Measurements from ENCODE around the gene GLCE. TPM values are rescaled to one million over a fixed set of nuclear protein-coding genes. Genes with fewer than 3 reads are reported as not detected.

The GLCE gene
- total and polyA plus RNA-seq, 10 donors = 2.8 to 13.3 (median 8.9) TPM

DNA sequence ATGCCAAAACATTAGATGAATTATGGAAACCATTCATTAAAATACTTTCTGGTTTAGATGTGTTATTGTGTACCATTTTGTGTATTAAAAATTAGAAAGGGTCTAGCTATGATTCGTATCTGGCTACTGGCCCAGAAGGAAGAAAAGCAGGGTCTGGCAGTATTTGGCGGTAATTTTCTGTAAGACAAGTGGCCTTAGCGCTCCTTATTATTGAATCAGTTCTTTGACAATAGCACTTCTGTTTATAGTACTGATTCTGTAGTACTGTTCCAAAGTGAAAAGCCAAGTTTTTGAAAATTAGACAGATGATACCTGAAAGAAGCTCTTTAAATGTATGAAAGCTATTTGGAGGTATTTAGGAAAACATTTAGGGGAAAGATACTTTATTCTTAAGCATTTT lies 10.2 kb downstream of the GLCE start:
- Histone ChIP-seq H3K4me1 (peaks cover 0 to 6% (median 0%) of the 10 kb centered on the region in 6 donors), H3K27ac (no peak overlapping the region), H3K4me3 (no peak overlapping the region), H3K27me3 (replicated peaks in 1 of 7) (no peaks in the 10 kb centered on the region), H3K36me3 (no peaks in the 10 kb centered on the region), H3K9me3 (no peaks in the 10 kb centered on the region)
- no peak for DNase-seq
- intact Hi-C loops (cut with DNase I; ENCODE audit: low total_unique reads) = no loop called here
- TF ChIP-seq POLR2A (IDR thresholded peaks at IDR 0.05) (no peak), POLR2AphosphoS5 (IDR thresholded peaks at IDR 0.05) (no peak)
- TF ChIP-seq, protein P1, sequence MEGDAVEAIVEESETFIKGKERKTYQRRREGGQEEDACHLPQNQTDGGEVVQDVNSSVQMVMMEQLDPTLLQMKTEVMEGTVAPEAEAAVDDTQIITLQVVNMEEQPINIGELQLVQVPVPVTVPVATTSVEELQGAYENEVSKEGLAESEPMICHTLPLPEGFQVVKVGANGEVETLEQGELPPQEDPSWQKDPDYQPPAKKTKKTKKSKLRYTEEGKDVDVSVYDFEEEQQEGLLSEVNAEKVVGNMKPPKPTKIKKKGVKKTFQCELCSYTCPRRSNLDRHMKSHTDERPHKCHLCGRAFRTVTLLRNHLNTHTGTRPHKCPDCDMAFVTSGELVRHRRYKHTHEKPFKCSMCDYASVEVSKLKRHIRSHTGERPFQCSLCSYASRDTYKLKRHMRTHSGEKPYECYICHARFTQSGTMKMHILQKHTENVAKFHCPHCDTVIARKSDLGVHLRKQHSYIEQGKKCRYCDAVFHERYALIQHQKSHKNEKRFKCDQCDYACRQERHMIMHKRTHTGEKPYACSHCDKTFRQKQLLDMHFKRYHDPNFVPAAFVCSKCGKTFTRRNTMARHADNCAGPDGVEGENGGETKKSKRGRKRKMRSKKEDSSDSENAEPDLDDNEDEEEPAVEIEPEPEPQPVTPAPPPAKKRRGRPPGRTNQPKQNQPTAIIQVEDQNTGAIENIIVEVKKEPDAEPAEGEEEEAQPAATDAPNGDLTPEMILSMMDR (IDR thresholded peaks at IDR 0.05 in 8 of 11, conservative IDR thresholded peaks at IDR 0.05 in 3 of 11) = no peak
- WGBS, 5 donors = 82 to 96% (median 94%) methylated on average over 3 of the region's 3 CpGs

DNA sequence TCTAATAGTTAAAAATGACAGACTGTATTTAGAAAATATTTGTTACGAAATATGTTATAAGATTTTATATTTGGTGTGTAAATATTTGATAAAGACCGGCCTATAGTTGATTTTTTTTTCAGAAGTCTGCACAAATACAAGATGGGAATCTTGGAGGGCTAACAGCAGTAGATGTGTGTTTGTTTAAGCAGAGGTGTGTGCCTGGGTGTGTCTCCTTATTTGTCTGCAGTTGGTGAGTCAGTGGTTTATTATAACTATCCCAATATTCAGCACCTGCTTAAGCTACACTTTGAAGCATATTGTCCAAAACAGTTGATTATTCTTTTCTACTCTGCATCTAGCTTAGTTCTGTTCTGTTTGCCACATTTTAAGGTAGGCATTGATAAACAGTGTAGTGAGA lies 12.4 kb downstream of the GLCE start:
- 93 to 100% (median 95%) methylated on average over 2 of the region's 2 CpGs for WGBS, 5 donors
- Histone ChIP-seq H3K27me3 (replicated peaks in 1 of 7) (no peaks in the 10 kb centered on the region), H3K27ac (no peak overlapping the region), H3K9me3 (no peaks in the 10 kb centered on the region), H3K4me1 (peaks cover 0 to 5% (median 0%) of the 10 kb centered on the region in 6 donors), H3K36me3 (no peaks in the 10 kb centered on the region), H3K4me3 (no peak overlapping the region)
- intact Hi-C loops (cut with DNase I; ENCODE audit: low total_unique reads) = no loop called here
- DNase-seq = no peak
- TF ChIP-seq POLR2A (IDR thresholded peaks at IDR 0.05) (no peak), POLR2AphosphoS5 (IDR thresholded peaks at IDR 0.05) (no peak)
- TF ChIP-seq, protein P1 (IDR thresholded peaks at IDR 0.05 in 8 of 11, conservative IDR thresholded peaks at IDR 0.05 in 3 of 11) = no peak

DNA sequence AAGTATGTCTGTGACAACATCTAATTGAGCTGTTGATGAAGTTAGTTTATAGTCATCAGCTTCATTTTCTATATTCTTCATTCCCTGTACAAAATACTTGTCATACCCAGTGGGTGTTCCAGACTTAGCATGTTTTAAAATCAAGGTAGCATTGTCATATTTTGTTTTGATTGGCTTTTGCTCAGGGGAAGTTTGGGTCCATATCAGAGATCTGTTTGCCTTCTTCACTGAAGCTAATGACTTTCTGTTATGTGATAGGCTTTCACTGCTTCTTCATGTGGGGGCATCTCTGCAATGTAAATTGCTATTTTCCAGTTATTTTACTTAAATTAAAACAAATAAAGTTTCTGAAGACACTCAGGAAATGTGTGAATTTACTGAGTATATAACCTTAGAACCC lies 15.1 kb downstream of the GLCE start:
- DNase-seq = no peak
- Histone ChIP-seq H3K4me1 (peaks cover 0 to 5% (median 0%) of the 10 kb centered on the region in 6 donors), H3K4me3 (no peak overlapping the region), H3K9me3 (no peaks in the 10 kb centered on the region), H3K27ac (no peak overlapping the region), H3K27me3 (replicated peaks in 1 of 7) (no peaks in the 10 kb centered on the region), H3K36me3 (no peaks in the 10 kb centered on the region)
- intact Hi-C loops (cut with DNase I; ENCODE audit: low total_unique reads) = no loop called here
- TF ChIP-seq, protein P1 (IDR thresholded peaks at IDR 0.05 in 8 of 11, conservative IDR thresholded peaks at IDR 0.05 in 3 of 11) = no peak
- no peak for TF ChIP-seq POLR2A (IDR thresholded peaks at IDR 0.05)
- no peak for TF ChIP-seq POLR2AphosphoS5 (IDR thresholded peaks at IDR 0.05)

DNA sequence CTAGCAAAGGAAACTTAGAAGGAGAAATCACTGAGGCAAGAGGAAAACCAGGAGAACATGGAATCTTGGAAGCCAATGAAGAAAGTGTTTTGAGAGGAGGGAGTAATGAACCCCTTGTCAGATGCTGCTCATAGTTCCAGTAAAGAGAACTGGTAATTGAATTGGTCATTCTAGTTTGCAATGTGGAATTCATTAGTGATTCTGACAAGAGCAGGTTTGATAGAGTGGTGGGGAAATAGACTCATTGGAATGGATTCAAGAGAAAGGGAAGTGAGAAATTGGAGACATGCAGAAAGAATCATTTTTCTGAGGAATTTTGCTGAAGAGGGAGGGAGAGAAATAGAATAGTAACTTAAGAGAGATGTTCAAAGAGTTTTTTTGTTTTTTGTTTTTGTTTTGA lies 21.0 kb downstream of the GLCE start:
- no peak for DNase-seq
- intact Hi-C loops (cut with DNase I; ENCODE audit: low total_unique reads) = no loop called here
- Histone ChIP-seq H3K36me3 (no peaks in the 10 kb centered on the region), H3K4me1 (peaks cover 0 to 5% (median 0%) of the 10 kb centered on the region in 6 donors), H3K27me3 (replicated peaks in 1 of 7) (no peaks in the 10 kb centered on the region), H3K9me3 (no peaks in the 10 kb centered on the region), H3K27ac (no peak overlapping the region), H3K4me3 (no peak overlapping the region)
- TF ChIP-seq, protein P1 (IDR thresholded peaks at IDR 0.05 in 8 of 11, conservative IDR thresholded peaks at IDR 0.05 in 3 of 11) = no peak
- TF ChIP-seq POLR2A (IDR thresholded peaks at IDR 0.05) = no peak
- TF ChIP-seq POLR2AphosphoS5 (IDR thresholded peaks at IDR 0.05) = no peak
